H1 (cell line): Measurements from ENCODE around the gene ACKR3. TPM values are rescaled to one million over a fixed set of nuclear protein-coding genes. Genes with fewer than 3 reads are reported as not detected.

Experiments
- CTCF ChIA-PET: fragments of 300-600 bp; sonication (Branson Sonifier 250); formaldehyde crosslinking; loops from one replicate; lab custom pipeline; 2021; ENCODE audit not compliant: partially characterized antibody; lab: Charles Lee
- POLR2A ChIA-PET: fragments of 300-600 bp; sonication (Branson Sonifier 250); formaldehyde crosslinking; loops from one replicate; lab custom pipeline; 2021; ENCODE audit warnings: inconsistent platforms; ENCODE audit not compliant: partially characterized antibody; lab: Charles Lee
- DNase-seq, 2 experiments: peaks; one replicate each; pipeline versions ENCODE4 v3.0.0 to v3.0.0-alpha.2; 2010 to 2022; ENCODE audit warnings: low spot score in 2 of 2, low read depth in 1 of 2, mixed read lengths in 1 of 2
- FAIRE-seq: peaks from 2 replicates; lab custom pipeline; 2011; peaks lifted over from hg19 to GRCh38; lab: Jason Lieb, UNC
- H2AFZ ChIP-seq: 2 replicates; pipeline ENCODE4 v1.8.1; 2012; ENCODE audit warnings: low read length, inconsistent platforms
- H2AK5ac ChIP-seq: 2 replicates; pipeline ENCODE4 v1.6.1; 2013; ENCODE audit warnings: low read depth, low read length
- H2BK120ac ChIP-seq: replicated peaks from 2 replicates; pipeline ENCODE3; 2013; ENCODE audit warnings: low read depth, low read length, inconsistent platforms
- H2BK12ac ChIP-seq: 2 replicates; pipeline ENCODE4 v1.6.1; 2013; ENCODE audit warnings: low read depth, low read length
- H2BK15ac ChIP-seq: 2 replicates; pipeline ENCODE4 v1.6.1; 2013; ENCODE audit warnings: low read length
- H2BK20ac ChIP-seq: 2 replicates; pipeline ENCODE4 v1.6.1; 2013; ENCODE audit warnings: low read length
- H2BK5ac ChIP-seq: 2 replicates; pipeline ENCODE4 v1.6.1; 2013; ENCODE audit warnings: low read depth, low read length
- H3K14ac ChIP-seq: 2 replicates; pipeline ENCODE4 v1.6.1; 2013; ENCODE audit warnings: inconsistent platforms; ENCODE audit not compliant: insufficient read length
- H3K18ac ChIP-seq: 2 replicates; pipeline ENCODE4 v1.6.1; 2013; ENCODE audit warnings: low read length; ENCODE audit errors: extremely low read depth
- H3K23ac ChIP-seq: 2 replicates; pipeline ENCODE4 v1.6.1; 2013; ENCODE audit warnings: inconsistent platforms; ENCODE audit not compliant: insufficient read length
- H3K23me2 ChIP-seq: 2 replicates; pipeline ENCODE4 v1.6.1; 2013; ENCODE audit warnings: low read depth, low read length
- H3K27ac ChIP-seq: 2 replicates; pipeline ENCODE4 v1.6.1; 2011; ENCODE audit warnings: low read depth, low read length, inconsistent platforms
- H3K27me3 ChIP-seq, 4 experiments: replicated peaks in 1 of 4; 1 replicate in 1 of 4; 2 replicates in 3 of 4; pipeline versions ENCODE4 v1.6.1 to v1.8.1; 2011 to 2013; ENCODE audit warnings: low read length in 3 of 4, mild to moderate bottlenecking in 3 of 4, inconsistent platforms in 2 of 4, mixed read lengths in 2 of 4, moderate library complexity in 1 of 4; ENCODE audit not compliant: control insufficient read depth in 3 of 4, insufficient read depth in 3 of 4; ENCODE audit errors: extremely low read depth in 1 of 4
- H3K36me3 ChIP-seq, 4 experiments: 2 replicates each; pipeline versions ENCODE4 v1.6.1 to v1.8.1; 2011 to 2013; ENCODE audit warnings: mild to moderate bottlenecking in 4 of 4, low read length in 3 of 4, moderate library complexity in 2 of 4, control low read depth in 1 of 4, inconsistent platforms in 1 of 4; ENCODE audit not compliant: insufficient read depth in 4 of 4, control insufficient read depth in 2 of 4
- H3K4ac ChIP-seq: replicated peaks from 2 replicates; pipeline ENCODE3; 2013; ENCODE audit warnings: low read length, low read depth, mixed read lengths, inconsistent platforms; ENCODE audit not compliant: insufficient read length
- H3K4me1 ChIP-seq, 4 experiments: replicated peaks in 1 of 4; 1 replicate in 1 of 4; 2 replicates in 3 of 4; pipeline versions ENCODE4 v1.6.1 to v1.8.1; 2011 to 2013; ENCODE audit warnings: low read length in 3 of 4, inconsistent platforms in 2 of 4, mixed read lengths in 1 of 4; ENCODE audit not compliant: insufficient read depth in 4 of 4, control insufficient read depth in 3 of 4
- H3K4me2 ChIP-seq, 2 experiments: 2 replicates each; pipeline versions ENCODE4 v1.6.1 to v1.8.1; 2011 to 2013; ENCODE audit warnings: low read depth in 2 of 2, low read length in 2 of 2, control low read depth in 1 of 2, inconsistent platforms in 1 of 2, mild to moderate bottlenecking in 1 of 2; ENCODE audit not compliant: insufficient read depth in 1 of 2
- H3K4me3 ChIP-seq, 4 experiments: fragments of 200-600, 300-600 bp in 1 of 4; sonication (generic), shearing (Covaris generic), sonication (Bioruptor Twin) in 1 of 4; 2 replicates each; pipeline versions ENCODE4 v1.5.1 to v1.8.1; 2011 to 2016; ENCODE audit warnings: low read length in 4 of 4, low read depth in 3 of 4, control low read depth in 2 of 4, inconsistent platforms in 2 of 4, mild to moderate bottlenecking in 2 of 4, mixed read lengths in 1 of 4, moderate library complexity in 1 of 4; ENCODE audit not compliant: insufficient read depth in 2 of 4; ENCODE audit errors: extremely low read depth in 1 of 4
- H3K56ac ChIP-seq: replicated peaks from 2 replicates; pipeline ENCODE3; 2013; ENCODE audit warnings: low read depth, mild to moderate bottlenecking, mixed read lengths, low read length, inconsistent platforms; ENCODE audit not compliant: insufficient read length
- H3K79me1 ChIP-seq: 2 replicates; pipeline ENCODE4 v1.6.1; 2013; ENCODE audit warnings: low read depth, low read length, control low read depth
- H3K79me2 ChIP-seq, 2 experiments: 2 replicates each; pipeline versions ENCODE4 v1.6.1 to v1.8.1; 2012 to 2013; ENCODE audit warnings: low read length in 2 of 2, mild to moderate bottlenecking in 2 of 2, inconsistent platforms in 1 of 2; ENCODE audit not compliant: insufficient read depth in 2 of 2, control insufficient read depth in 1 of 2
- H3K9ac ChIP-seq, 4 experiments: replicated peaks in 1 of 4; 1 replicate in 1 of 4; 2 replicates in 3 of 4; pipeline versions ENCODE4 v1.6.1 to v1.8.1; 2011 to 2013; ENCODE audit warnings: low read depth in 3 of 4, low read length in 3 of 4, control low read depth in 2 of 4, mild to moderate bottlenecking in 2 of 4, moderate library complexity in 2 of 4, inconsistent platforms in 1 of 4; ENCODE audit errors: extremely low read depth in 1 of 4
- H3K9me3 ChIP-seq, 2 experiments: 2 replicates each; pipeline versions ENCODE4 v1.6.1 to v1.8.1; 2012 to 2013; ENCODE audit warnings: mild to moderate bottlenecking in 2 of 2, moderate library complexity in 2 of 2, control low read depth in 1 of 2, inconsistent platforms in 1 of 2, low read depth in 1 of 2, low read length in 1 of 2, mixed read lengths in 1 of 2; ENCODE audit not compliant: insufficient read depth in 2 of 2
- H4K20me1 ChIP-seq, 2 experiments: replicated peaks in 1 of 2; 2 replicates each; pipeline versions ENCODE3 to v1.8.1; 2011 to 2013; ENCODE audit warnings: inconsistent platforms in 2 of 2, low read length in 2 of 2, mild to moderate bottlenecking in 1 of 2; ENCODE audit not compliant: insufficient read depth in 2 of 2, control insufficient read depth in 1 of 2
- H4K5ac ChIP-seq: 2 replicates; pipeline ENCODE4 v1.6.1; 2013; ENCODE audit warnings: low read length, low read depth, mixed read lengths, inconsistent platforms; ENCODE audit not compliant: insufficient read length
- H4K8ac ChIP-seq: 2 replicates; pipeline ENCODE4 v1.8.0; 2013; ENCODE audit warnings: mild to moderate bottlenecking, moderate library complexity, low read length, inconsistent platforms; ENCODE audit not compliant: insufficient read depth; ENCODE audit errors: extremely low read depth
- H4K91ac ChIP-seq: replicated peaks from 2 replicates; pipeline ENCODE3; 2013; ENCODE audit warnings: low read length, mixed read lengths, inconsistent platforms; ENCODE audit not compliant: insufficient read length
- BCL11A ChIP-seq, 2 experiments: IDR thresholded peaks; one replicate each; pipeline ENCODE4 v1.6.1; 2011; ENCODE audit warnings: low read depth in 2 of 2, low read length in 2 of 2, mild to moderate bottlenecking in 2 of 2
- CREB1 ChIP-seq: IDR thresholded peaks from 2 replicates; pipeline ENCODE4 v1.6.1; 2012; ENCODE audit warnings: inconsistent platforms
- CTBP2 ChIP-seq: IDR thresholded peaks from 2 replicates; pipeline ENCODE4 v1.7.0; 2011; ENCODE audit warnings: borderline replicate concordance, mild to moderate bottlenecking, moderate library complexity, mixed read lengths, low read length; ENCODE audit not compliant: insufficient read depth, insufficient read length
- HDAC2 ChIP-seq, 2 experiments: fragments of 300-600 bp in 1 of 2; sonication (generic) in 1 of 2; IDR thresholded peaks; 2 replicates each; pipeline ENCODE4 v1.6.1; 2011 to 2012; ENCODE audit warnings: low read depth in 2 of 2, low read length in 2 of 2, mild to moderate bottlenecking in 2 of 2, moderate library complexity in 2 of 2, borderline replicate concordance in 1 of 2, inconsistent platforms in 1 of 2
- KDM4A ChIP-seq: IDR thresholded peaks from one replicate; pipeline ENCODE4 v1.7.1; 2012; ENCODE audit warnings: low read depth, mild to moderate bottlenecking, moderate library complexity, low read length, inconsistent platforms; ENCODE audit not compliant: severe bottlenecking
- NRF1 ChIP-seq: IDR thresholded peaks from 2 replicates; pipeline ENCODE4 v1.6.1; 2011; ENCODE audit warnings: mild to moderate bottlenecking, low read depth, low read length, improper control_type of control experiment
- PHF8 ChIP-seq: fragments of 200-600 bp; sonication (generic); conservative IDR thresholded peaks from 2 replicates; pipeline ENCODE4 v1.7.1; 2012; ENCODE audit warnings: low read depth, mild to moderate bottlenecking, inconsistent platforms, low read length, moderate library complexity
- POLR2AphosphoS5 ChIP-seq: IDR thresholded peaks from 2 replicates; pipeline ENCODE4 v1.6.1; 2011; ENCODE audit warnings: low read depth, low read length
- POU5F1 ChIP-seq: IDR thresholded peaks from 2 replicates; pipeline ENCODE4 v1.6.1; 2011; ENCODE audit warnings: low read depth, mild to moderate bottlenecking, low read length, moderate library complexity
- TAF1 ChIP-seq: IDR thresholded peaks from 2 replicates; pipeline ENCODE4 v1.6.1; 2011; ENCODE audit warnings: mild to moderate bottlenecking, low read depth, low read length
- WGBS, 2 experiments: shearing (Covaris generic) in 1 of 2; methylation state at CpG; one replicate each; pipeline versions ENCODE4 v1.1.6 to v1.1.7; 2013 to 2015; ENCODE audit warnings: low lambda C conversion rate in 2 of 2, mixed read lengths in 2 of 2, inconsistent platforms in 1 of 2, low coverage in 1 of 2, missing lambda C conversion rate in 1 of 2; ENCODE audit not compliant: insufficient replicate concordance in 2 of 2, insufficient coverage in 1 of 2, insufficient read length in 1 of 2; ENCODE audit errors: extremely low coverage in 1 of 2, missing lambda C conversion rate in 1 of 2; 5-methylcytosine and 5-hydroxymethylcytosine counted together
- polyA plus RNA-seq, 7 experiments: library from polyadenylated mRNA; depleted of rRNA in 3 of 7; stranded (reverse) in 5 of 7; unstranded in 2 of 7; fragments of >200 nt in 5 of 7; fragments of 200-250 nt in 2 of 7; gene quantifications; 1 replicate in 5 of 7; 2 replicates in 1 of 7; 4 replicates in 1 of 7; pipeline versions ENCODE4 v1.2.1 to v1.2.3, GENCODE V29; 2011 to 2013; ENCODE audit warnings: missing spikeins in 2 of 7, mixed read lengths in 2 of 7
- total RNA-seq: library from RNA; stranded (reverse); fragmentation: NEBNext Ultra II Directional; extraction: Animal tissue kit (Norgen Biotek cat#: 25700); gene quantifications from 2 replicates; pipeline ENCODE4 v1.2.1, GENCODE V29; 2021
- TF ChIP-seq, protein P1 (sequence below), 3 experiments: IDR thresholded peaks; 1 replicate in 2 of 3; 2 replicates in 1 of 3; pipeline versions ENCODE4 v1.5.1 to v1.6.1; 2011; ENCODE audit warnings: low read length in 3 of 3, mild to moderate bottlenecking in 3 of 3, inconsistent platforms in 2 of 3, low read depth in 1 of 3, moderate library complexity in 1 of 3; ENCODE audit not compliant: insufficient read depth in 1 of 3; ENCODE audit errors: control extremely low read depth in 1 of 3

Gene ACKR3
- total and polyA plus RNA-seq, 2 of the 8 experiments (the other 6 are each of a cell fraction or from before 2014, with no cell fraction given), result 1.4 to 24.4 TPM

DNA sequence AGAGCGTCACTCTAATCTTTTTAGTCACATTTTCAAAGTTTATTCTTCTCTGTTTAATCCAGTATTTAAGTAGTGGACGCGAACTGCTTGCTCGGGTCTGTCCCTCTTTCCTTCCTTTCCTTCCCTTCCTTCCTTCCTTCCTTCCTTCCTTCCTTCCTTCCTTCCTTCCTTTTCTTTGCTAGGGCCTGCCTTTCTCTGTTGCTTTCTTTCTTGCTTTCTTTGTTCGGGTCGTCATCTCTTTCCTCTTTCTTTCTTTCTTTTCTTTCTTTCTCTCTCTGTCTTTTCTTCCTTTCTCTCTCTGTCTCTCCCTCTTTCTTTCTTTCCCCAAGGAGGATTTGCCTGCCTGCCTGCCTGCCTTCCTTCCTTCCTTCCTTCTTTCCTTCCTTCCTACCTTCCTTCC is 3.0 kb upstream of the ACKR3 start:
- Histone ChIP-seq H4K91ac (no peak overlapping the region), H3K79me1 (no peaks in the 10 kb centered on the region), H4K5ac (no peak overlapping the region), H2BK15ac (no peak overlapping the region), H2BK5ac (no peak overlapping the region), H3K4me1 (peaks cover 6 to 27% (median 15%) of the 10 kb centered on the region in 4 experiments; a peak in 6 of 7 replicates), H4K8ac (no peak overlapping the region), H2BK12ac (no peak overlapping the region), H3K4me2 (no peak overlapping the region; a peak in 1 of 4 replicates), H3K36me3 (no peaks in the 10 kb centered on the region), H3K4me3 (no peak overlapping the region), H3K79me2 (no peaks in the 10 kb centered on the region), H2AK5ac (no peak overlapping the region), H3K27me3 (peaks cover 9 to 31% (median 19%) of the 10 kb centered on the region in 4 experiments), H3K56ac (no peak overlapping the region), H3K4ac (no peak overlapping the region), H3K23me2 (peaks cover 4% of the 10 kb centered on the region; the same call in 1 of the 2 replicates), H3K9me3 (no peaks in the 10 kb centered on the region), H4K20me1 (no peaks in the 10 kb centered on the region), H2AFZ (no peak overlapping the region), H3K27ac (no peak overlapping the region), H2BK20ac (no peak overlapping the region), H3K23ac (no peak overlapping the region), H3K18ac (no peak overlapping the region), H2BK120ac (no peak overlapping the region), H3K14ac (no peak overlapping the region), H3K9ac (no peak overlapping the region)
- ChIA-PET CTCF (interaction anchor here (1.1 to 2.1 kb wide), 2 partner anchors 9 to 16 kb away, joined by 6 read pairs; no protein-coding TSS in a partner anchor), POLR2A (interaction anchor here (1.5 kb wide), 1 partner anchor 32 kb away, joined by 4 read pairs; no protein-coding TSS in a partner anchor)
- no peak for DNase-seq
- TF ChIP-seq POU5F1, result no peak
- TF ChIP-seq BCL11A (IDR thresholded peaks at IDR 0.05; ENCODE audit: low read depth in 2 of 2, low read length in 2 of 2), result no peak
- TF ChIP-seq NRF1, result no peak
- TF ChIP-seq TAF1, result no peak
- TF ChIP-seq, protein P1, sequence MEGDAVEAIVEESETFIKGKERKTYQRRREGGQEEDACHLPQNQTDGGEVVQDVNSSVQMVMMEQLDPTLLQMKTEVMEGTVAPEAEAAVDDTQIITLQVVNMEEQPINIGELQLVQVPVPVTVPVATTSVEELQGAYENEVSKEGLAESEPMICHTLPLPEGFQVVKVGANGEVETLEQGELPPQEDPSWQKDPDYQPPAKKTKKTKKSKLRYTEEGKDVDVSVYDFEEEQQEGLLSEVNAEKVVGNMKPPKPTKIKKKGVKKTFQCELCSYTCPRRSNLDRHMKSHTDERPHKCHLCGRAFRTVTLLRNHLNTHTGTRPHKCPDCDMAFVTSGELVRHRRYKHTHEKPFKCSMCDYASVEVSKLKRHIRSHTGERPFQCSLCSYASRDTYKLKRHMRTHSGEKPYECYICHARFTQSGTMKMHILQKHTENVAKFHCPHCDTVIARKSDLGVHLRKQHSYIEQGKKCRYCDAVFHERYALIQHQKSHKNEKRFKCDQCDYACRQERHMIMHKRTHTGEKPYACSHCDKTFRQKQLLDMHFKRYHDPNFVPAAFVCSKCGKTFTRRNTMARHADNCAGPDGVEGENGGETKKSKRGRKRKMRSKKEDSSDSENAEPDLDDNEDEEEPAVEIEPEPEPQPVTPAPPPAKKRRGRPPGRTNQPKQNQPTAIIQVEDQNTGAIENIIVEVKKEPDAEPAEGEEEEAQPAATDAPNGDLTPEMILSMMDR (IDR thresholded peaks at IDR 0.05; ENCODE audit: control extremely low read depth in 1 of 3, insufficient read depth in 1 of 3, low read depth in 1 of 3, low read length in 3 of 3), result no peak
- no peak for TF ChIP-seq KDM4A
- no peak for TF ChIP-seq POLR2AphosphoS5
- no peak for TF ChIP-seq CTBP2
- no peak for TF ChIP-seq PHF8
- no peak for TF ChIP-seq CREB1
- TF ChIP-seq HDAC2 (IDR thresholded peaks at IDR 0.05; ENCODE audit: borderline replicate concordance in 1 of 2, low read depth in 2 of 2, low read length in 2 of 2), result no peak
- no peak for FAIRE-seq
- WGBS, 2 experiments, result 89% methylated on average over 6 of the region's 6 CpGs; no CpG with 5 or more reads in 1 of the 2 experiments
